Endothelial cell of hepatic sinusoid (primary cell): ENCODE measurements around the gene SSMEM1.
"Not testable (repeated sequence)": the region's sequence is repeated elsewhere in the genome, so short reads cannot be mapped to it uniquely, and the experiment has no call there.

Experiments used
- in situ Hi-C: cut with HindIII; loops from 2 replicates; pipeline ENCODE4 v1.10.0; 2017; ENCODE audit warnings: low sequenced_read_pairs

SSMEM1 gene, protein sequence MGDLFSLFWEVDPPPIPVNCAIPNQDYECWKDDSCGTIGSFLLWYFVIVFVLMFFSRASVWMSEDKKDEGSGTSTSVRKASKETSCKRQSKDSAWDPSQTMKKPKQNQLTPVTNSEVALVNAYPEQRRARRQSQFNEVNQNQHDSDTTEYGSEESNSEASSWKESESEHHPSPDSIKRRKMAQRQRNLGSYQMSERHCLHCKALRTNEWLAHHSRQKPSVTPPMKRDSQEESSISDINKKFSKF

DNA sequence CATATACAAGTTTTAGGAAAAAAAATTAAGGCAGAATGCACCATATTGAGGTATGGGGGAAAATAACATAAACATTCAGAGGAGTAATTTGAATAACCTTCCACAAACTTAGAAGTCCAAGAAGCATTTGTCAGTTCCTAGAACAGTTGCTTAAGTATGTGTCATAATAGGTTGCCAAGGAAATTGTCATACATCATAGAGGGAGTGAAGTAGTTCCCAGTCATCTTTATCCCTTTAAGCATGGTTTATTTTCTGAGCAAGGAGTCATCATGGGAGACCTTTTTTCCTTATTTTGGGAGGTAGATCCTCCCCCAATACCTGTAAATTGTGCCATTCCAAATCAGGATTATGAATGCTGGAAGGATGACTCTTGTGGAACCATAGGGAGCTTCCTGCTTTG, at the start of gene SSMEM1:
Gene SSMEM1 (plus strand): TSS at position 219 of the 400 bp plus-strand sequence. CDS start 51 bp downstream, at position 270.
- in situ Hi-C loops, result no loop called here

GRCh38 chr7:130160023-130160422, 47.6 kb upstream of the SSMEM1 start:
- in situ Hi-C loops, result no loop called here

DNA sequence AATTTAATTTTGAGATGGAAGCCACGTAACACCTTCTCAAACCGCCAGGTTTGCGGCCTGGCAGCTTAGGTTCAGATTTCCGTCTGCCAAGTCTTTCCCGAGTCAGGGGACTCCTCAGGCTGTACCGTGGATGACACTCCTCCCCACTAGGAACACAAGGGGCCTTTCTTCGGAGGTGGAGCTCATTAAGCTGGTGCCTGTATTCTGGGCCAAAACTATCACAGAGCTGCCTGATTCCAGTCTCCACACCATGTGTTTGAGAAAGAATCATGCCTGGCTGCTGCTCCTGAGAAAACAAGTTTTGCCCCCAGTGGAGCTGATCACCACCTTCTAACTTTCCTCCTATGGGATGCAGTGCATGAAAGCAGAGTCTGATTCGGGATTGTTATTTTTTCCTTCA, 47.2 kb upstream of the SSMEM1 start:
- in situ Hi-C loops, result no loop called here

DNA sequence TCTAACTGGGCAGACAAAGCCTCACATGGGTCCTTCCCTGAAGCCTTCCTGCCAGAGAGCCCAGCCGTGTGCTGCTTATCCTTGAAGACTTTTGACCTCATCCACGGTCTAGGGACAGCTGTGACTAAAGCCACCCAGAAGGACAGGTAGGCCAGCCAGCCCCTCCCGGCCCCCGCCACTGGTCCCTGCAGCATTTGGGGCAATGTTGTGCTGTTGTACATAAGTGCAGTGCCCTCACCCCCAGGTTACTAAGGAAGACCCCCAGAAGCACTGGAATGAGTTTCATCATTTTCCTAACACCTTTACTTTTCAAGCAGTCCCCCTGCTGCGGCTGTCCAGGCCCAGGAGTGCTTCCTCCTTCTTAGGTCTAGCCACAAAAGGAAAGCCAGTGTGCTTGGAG, 45.5 kb upstream of the SSMEM1 start:
- in situ Hi-C loops, result no loop called here

DNA sequence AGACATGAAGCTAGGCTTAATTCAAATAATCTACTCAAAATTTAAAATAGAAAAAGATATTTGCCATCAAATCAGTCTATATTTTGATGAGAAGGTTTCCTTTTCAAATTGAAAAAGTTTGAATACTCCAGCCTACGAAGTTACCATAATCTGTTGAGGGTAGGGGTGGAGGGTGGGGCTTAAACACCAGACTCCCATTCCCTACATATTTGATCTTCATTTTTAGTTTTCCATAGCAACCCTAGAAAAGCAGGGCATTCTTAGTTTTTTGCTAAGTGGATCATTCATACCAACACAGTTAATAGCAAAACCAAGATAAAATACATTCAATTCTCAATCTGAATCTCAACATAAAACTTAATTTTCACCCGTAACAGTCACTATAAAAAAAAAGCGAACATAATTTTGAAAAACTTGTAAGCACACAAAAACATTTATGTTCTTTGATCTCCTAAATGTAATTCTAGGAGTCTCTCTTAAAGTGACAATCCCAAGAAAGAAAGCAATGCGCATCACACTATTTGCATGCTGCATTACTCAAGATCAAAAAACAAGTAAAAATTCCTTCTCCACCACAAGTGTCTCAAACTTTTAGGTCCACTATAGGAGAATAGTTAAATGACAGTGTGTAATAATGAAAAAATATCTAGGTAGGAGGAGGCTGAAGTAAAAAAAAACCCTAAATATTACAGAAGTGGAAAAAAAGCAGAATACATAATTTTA, 33.3 kb upstream of the SSMEM1 start:
- in situ Hi-C loops, result no loop called here

DNA sequence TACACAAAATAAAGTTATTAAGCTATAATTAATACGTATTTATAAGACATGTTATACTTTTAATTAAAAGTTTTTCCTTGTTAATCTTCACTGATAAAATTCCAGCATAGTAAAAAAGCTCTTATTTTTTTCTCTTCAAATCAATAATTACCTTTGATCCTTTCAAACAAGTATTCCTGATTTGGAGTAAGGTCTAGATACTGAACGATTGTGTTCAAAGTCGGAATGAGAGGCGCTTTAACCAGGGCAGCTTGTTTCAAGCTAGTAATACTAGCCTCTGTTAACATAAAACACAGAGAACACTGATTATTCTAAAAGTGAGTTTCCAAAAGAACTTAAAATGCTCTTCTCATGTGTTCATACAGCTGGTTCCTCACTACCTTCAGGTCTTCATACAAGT, 29.4 kb upstream of the SSMEM1 start:
- in situ Hi-C loops, result no loop called here

DNA sequence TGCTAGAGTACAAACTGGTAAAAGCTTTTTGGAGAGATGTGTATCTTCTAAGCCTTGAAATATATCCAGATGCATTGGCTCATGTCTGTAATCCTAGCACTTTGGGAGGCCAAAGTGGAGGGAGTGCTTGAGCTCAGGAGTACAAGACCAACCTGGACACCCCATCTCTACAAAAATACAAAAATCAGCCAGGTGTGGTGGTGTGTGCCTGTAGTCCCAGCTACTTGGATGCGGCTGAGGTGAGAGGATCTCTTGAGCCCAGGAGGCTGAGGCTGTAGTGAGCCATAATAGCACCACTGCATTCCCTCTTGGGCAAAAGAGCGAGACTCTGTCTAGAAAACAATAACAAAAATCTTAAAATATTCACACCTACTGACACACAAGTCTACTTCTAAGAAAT, 28.0 kb upstream of the SSMEM1 start:
- in situ Hi-C loops, result no loop called here

- in situ Hi-C loops, result no loop called here
Measured at GRCh38 chr7:130180571-130181262, 26.9 kb upstream of the SSMEM1 start.

- in situ Hi-C loops, result no loop called here
Measured at GRCh38 chr7:130181263-130181605, 26.4 kb upstream of the SSMEM1 start.

DNA sequence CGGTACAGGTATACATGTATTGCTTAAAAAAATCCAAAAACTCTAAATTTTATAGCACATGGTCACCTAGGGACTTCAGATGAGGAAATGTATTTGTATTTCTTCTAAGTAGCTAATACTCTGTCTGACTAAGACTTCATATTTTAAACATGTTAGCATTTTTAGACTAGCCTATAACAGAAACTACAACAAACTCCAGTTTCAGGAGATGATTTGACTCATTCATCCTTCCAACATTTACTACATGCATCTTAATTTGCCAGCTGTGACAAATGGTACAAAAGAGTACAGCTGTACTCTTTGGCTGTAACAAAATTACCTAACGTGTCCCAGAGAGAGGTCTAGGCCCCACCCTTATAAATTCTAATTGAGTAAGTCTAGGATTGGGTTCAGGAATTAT, 24.7 kb upstream of the SSMEM1 start:
- in situ Hi-C loops, result no loop called here

DNA sequence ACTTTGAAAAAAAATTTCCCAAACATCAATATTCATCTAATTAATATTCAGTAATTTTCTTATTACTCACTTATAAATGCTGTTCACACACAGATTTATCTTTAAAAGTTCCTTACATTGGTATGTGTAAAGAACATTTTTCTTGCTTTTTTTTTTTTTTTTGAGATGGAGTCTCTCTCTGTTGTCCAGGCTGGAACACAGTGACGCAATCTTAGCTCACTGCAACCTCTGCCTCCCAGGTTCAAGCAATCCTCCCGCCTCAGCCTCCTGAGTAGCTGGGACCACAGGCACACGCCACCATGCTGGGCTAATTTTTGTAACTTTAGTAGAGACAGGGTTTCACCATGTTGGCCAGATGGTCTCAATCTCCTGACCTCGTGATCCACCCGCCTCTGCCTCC, 23.3 kb upstream of the SSMEM1 start:
- in situ Hi-C loops, result not testable (repeated sequence)

DNA sequence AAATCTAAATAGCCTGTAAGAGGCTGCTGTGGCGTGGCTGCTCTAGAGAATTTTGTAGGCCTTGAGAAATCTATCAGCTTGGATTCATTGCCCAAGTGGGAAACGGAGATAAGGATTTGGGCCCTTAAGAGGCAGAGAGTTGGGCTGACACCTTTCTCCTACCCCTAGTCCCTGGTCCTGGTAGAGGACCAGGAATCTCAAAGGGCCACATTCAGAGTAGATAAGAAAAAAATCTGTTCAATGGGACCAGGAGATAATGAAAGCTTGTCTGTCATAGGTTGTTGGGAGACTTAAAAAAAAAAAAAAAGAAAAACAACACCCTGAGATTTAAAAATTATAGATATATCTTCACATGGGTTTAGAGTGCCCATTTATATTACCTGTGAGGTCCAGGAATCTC, 20.3 kb upstream of the SSMEM1 start:
- in situ Hi-C loops, result no loop called here

GRCh38 chr7:130189343-130189742, 18.3 kb upstream of the SSMEM1 start:
- in situ Hi-C loops, result no loop called here

GRCh38 chr7:130191791-130192190, 15.9 kb upstream of the SSMEM1 start:
- in situ Hi-C loops, result no loop called here

DNA sequence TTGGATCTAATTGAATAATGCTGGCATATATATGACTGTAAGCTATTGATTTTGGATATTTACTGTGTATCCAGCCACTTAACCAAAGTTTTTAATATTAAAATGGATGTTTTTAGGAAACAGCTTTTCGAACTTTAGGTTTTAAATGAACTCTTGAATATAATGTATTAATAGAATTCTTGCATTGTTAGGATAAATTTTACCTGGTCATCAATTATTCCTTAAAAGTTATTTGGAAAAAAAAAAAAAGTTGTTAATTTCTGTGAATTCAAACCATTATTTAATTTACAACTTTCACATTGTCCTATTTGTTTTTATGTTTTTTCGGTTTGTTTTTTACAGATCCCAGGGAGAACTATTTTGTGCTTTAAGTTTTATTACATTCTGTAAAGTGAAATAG, 12.3 kb upstream of the SSMEM1 start:
- in situ Hi-C loops, result no loop called here

GRCh38 chr7:130196476-130196875, 11.2 kb upstream of the SSMEM1 start:
- in situ Hi-C loops, result no loop called here

DNA sequence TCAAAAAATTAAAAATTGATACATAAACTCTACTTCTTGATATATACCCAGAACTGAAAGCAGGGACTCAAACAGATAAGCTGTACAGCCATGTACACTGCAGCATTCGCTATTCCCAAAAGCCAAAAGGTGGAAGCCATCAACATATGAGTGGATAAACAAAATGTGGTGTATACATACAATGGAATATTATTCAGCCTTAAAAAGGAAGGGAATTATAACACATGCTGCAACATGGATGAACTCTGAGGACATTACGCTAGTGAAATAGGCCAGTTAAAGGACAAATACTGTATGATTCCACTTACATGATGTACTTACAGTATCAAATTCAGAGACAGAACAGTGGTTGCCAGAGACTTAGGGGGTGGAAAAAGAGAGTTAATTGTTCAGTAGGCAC, 10.6 kb upstream of the SSMEM1 start:
- in situ Hi-C loops, result no loop called here

DNA sequence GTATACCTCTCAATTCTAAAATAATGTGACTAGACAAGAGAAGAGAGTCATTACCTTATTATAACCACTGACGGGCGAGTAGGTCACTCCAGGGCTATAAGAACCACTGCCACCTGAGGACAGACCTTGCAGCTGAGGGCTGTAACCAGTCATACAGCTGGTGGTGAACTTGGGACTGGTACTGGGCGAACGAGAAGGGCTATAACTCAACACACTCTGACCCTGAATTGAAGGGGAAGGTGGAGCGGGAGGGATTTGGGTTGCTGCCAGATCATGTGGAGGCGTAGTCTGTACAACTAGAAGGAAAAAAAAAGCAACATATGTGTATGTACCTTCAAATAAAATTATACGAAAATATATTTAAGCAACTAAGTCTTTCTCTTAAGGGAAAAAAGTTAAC, 5.9 kb upstream of the SSMEM1 start:
- in situ Hi-C loops, result no loop called here

GRCh38 chr7:130205084-130205947, 2.3 kb upstream of the SSMEM1 start, which contains the start of gene TMEM209:
TSS of gene TMEM209 (minus strand) at chr7:130205406. CDS start at chr7:130205375, 31 bp downstream.
- in situ Hi-C loops, result no loop called here

- in situ Hi-C loops, result no loop called here
Measured at GRCh38 chr7:130207033-130207432, 627 bp upstream of the SSMEM1 start.

DNA sequence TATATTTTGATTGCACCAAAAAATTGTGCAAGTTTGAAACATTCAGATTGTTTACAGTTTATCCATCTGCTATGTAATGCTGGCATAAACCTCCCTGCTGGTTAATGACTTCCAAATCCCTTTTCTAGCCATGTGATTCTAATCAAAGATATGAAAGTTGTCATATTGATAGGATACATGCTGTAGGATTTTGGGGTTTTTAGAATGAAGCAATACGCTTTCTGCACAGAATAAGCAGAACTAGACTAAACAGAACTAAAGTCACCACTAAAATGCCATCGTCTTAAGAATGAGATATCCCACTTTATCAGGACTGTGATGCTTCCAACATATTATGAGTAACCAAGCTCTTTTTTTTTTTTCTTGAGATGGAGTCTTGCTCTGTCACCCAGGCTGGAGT, 856 bp downstream of the SSMEM1 start:
- in situ Hi-C loops, result no loop called here
